Parathyroid adenoma (tissue), 2 donors: ENCODE results near the gene IFNA1.
A peak's percentile ranks its signal among the peaks of the same experiment; 100 is the strongest.

Experiments
- H2AFZ ChIP-seq: fragments of 300-600 bp; sonication (generic); one replicate; pipeline ENCODE4 v1.7.0; 2017; ENCODE audit warnings: antibody characterized with exemption, mild to moderate bottlenecking
- H3K27ac ChIP-seq: fragments of 300-600 bp; sonication (generic); one replicate; pipeline ENCODE4 v1.7.0; 2017
- H3K27me3 ChIP-seq: fragments of 300-600 bp; sonication (generic); one replicate; pipeline ENCODE4 v1.7.0; 2017; ENCODE audit warnings: low read length; ENCODE audit not compliant: control insufficient read depth, insufficient read depth
- H3K36me3 ChIP-seq: fragments of 300-600 bp; sonication (generic); one replicate; pipeline ENCODE4 v1.7.0; 2017; ENCODE audit warnings: low read length; ENCODE audit not compliant: control insufficient read depth, insufficient read depth
- H3K4me1 ChIP-seq: fragments of 300-600 bp; sonication (generic); one replicate; pipeline ENCODE4 v1.7.0; 2017; ENCODE audit warnings: control low read depth
- H3K4me2 ChIP-seq: fragments of 300-600 bp; sonication (generic); one replicate; pipeline ENCODE4 v1.7.0; 2017; ENCODE audit warnings: low read length
- H3K4me3 ChIP-seq: fragments of 300-600 bp; sonication (generic); one replicate; pipeline ENCODE4 v1.7.0; 2017; ENCODE audit warnings: low read depth, low read length
- H3K79me2 ChIP-seq: fragments of 300-600 bp; sonication (generic); one replicate; pipeline ENCODE4 v1.7.0; 2017; ENCODE audit warnings: control low read depth
- H3K9ac ChIP-seq: fragments of 300-600 bp; sonication (generic); one replicate; pipeline ENCODE4 v1.7.0; 2017; ENCODE audit warnings: mild to moderate bottlenecking
- H3K9me3 ChIP-seq: fragments of 300-600 bp; sonication (generic); one replicate; pipeline ENCODE4 v1.7.0; 2017; ENCODE audit warnings: low read length; ENCODE audit not compliant: control insufficient read depth
- CTCF ChIP-seq: fragments of 300-600 bp; sonication (generic); IDR thresholded peaks from one replicate; pipeline ENCODE4 v1.7.0; 2017; ENCODE audit warnings: antibody characterized with exemption, mild to moderate bottlenecking
- donor health status: primary hyperparathyroidism.

Gene IFNA1

DNA sequence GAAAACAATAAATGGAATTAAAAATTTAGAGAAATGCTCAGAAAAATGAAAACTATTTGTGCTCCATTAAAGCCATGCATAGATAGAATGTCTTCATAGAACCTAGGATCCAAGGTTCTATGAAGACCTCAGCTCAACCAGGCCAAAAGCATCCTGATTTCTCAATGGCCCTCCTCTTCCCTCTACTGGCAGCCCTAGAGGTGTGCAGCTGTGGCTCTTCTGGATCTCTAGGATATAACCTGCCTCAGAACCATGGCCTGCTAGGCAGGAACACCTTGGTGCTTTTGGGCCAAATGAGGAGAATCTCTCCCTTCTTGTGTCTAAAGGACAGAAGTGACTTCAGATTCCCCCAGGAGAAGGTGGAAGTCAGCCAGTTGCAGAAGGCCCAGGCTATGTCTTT is 15.1 kb downstream of the IFNA1 start:
- no peak overlapping the region for H3K9ac ChIP-seq
- no peaks in the 10 kb centered on the region for H3K4me1 ChIP-seq
- H3K9me3 ChIP-seq: no peaks in the 10 kb centered on the region
- H3K79me2 ChIP-seq: no peaks in the 10 kb centered on the region
- H3K36me3 ChIP-seq: no peaks in the 10 kb centered on the region
- H3K27me3 ChIP-seq: no peaks in the 10 kb centered on the region
- no peak overlapping the region for H3K4me3 ChIP-seq
- no peak overlapping the region for H3K4me2 ChIP-seq
- no peak overlapping the region for H3K27ac ChIP-seq
- peak; percentile 24 for TF ChIP-seq CTCF
- no peak overlapping the region for H2AFZ ChIP-seq

DNA sequence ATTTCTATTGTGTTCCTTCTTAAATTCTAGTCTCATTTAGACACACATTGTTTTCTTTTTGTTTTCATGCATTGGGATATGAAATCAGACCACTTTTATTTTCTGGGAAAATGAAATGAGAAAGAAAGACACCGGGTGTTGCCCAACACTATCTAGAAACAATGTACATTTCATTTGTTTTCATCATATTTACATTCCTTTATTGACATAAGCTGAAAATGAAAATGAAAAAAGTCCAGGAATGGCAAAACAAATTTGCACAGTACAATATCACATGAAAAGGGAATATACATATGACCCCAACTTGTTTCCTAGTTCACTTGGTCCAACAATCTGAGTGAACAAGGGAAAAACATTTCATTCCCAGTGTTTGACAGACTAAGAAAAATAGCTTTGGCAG is 21.1 kb downstream of the IFNA1 start:
- Histone ChIP-seq H3K27me3 (no peaks in the 10 kb centered on the region), H3K4me1 (no peaks in the 10 kb centered on the region), H3K9ac (no peak overlapping the region), H3K36me3 (no peaks in the 10 kb centered on the region), H3K4me2 (no peak overlapping the region), H3K4me3 (no peak overlapping the region), H3K27ac (no peak overlapping the region), H3K9me3 (no peaks in the 10 kb centered on the region), H2AFZ (no peak overlapping the region), H3K79me2 (no peaks in the 10 kb centered on the region)
- no peak for TF ChIP-seq CTCF

- Histone ChIP-seq H3K4me2 (no peak overlapping the region), H3K9me3 (no peaks in the 10 kb centered on the region), H3K27me3 (no peaks in the 10 kb centered on the region), H2AFZ (no peak overlapping the region), H3K4me1 (no peaks in the 10 kb centered on the region), H3K27ac (no peak overlapping the region), H3K36me3 (no peaks in the 10 kb centered on the region), H3K9ac (no peak overlapping the region), H3K4me3 (no peak overlapping the region), H3K79me2 (no peaks in the 10 kb centered on the region)
- TF ChIP-seq CTCF: no peak
Observed at GRCh38 chr9:21465138-21465537, 24.9 kb downstream of the IFNA1 start.

- H3K9me3 ChIP-seq: no peaks in the 10 kb centered on the region
- H3K9ac ChIP-seq: no peak overlapping the region
- TF ChIP-seq CTCF: peak; percentile 28
- H3K4me1 ChIP-seq: no peaks in the 10 kb centered on the region
- H3K27ac ChIP-seq: no peak overlapping the region
- H3K79me2 ChIP-seq: no peaks in the 10 kb centered on the region
- no peak overlapping the region for H2AFZ ChIP-seq
- no peaks in the 10 kb centered on the region for H3K27me3 ChIP-seq
- H3K36me3 ChIP-seq: no peaks in the 10 kb centered on the region
- H3K4me3 ChIP-seq: no peak overlapping the region
- H3K4me2 ChIP-seq: no peak overlapping the region
Observed at GRCh38 chr9:21465859-21466518, 25.8 kb downstream of the IFNA1 start.

GRCh38 chr9:21470126-21470525 is 29.9 kb downstream of the IFNA1 start:
- Histone ChIP-seq H3K27ac (no peak overlapping the region), H2AFZ (no peak overlapping the region), H3K9ac (no peak overlapping the region), H3K36me3 (no peaks in the 10 kb centered on the region), H3K9me3 (no peaks in the 10 kb centered on the region), H3K4me1 (no peaks in the 10 kb centered on the region), H3K4me3 (no peak overlapping the region), H3K27me3 (no peaks in the 10 kb centered on the region), H3K4me2 (no peak overlapping the region), H3K79me2 (no peaks in the 10 kb centered on the region)
- no peak for TF ChIP-seq CTCF
